Immature natural killer cell (primary cell): ENCODE data around the gene C5orf47. TPM values are rescaled to one million over a fixed set of nuclear protein-coding genes. Genes with fewer than 3 reads are reported as not detected.

Source experiments
- DNase-seq, 3 donors: peaks; one replicate each; pipeline ENCODE4 v3.0.0; 2022; ENCODE audit warnings: mixed read lengths in 1 of 3
- H3K27ac Mint-ChIP-seq, 6 donors: one replicate each; pipeline ENCODE4 v1.8.0; 2020; ENCODE audit warnings: mixed read lengths in 6 of 6, mild to moderate bottlenecking in 5 of 6, inconsistent platforms in 4 of 6, moderate library complexity in 3 of 6
- H3K27me3 Mint-ChIP-seq, 3 donors: one replicate each; pipeline ENCODE4 v1.8.0; 2020 to 2021; ENCODE audit warnings: low read depth in 3 of 3, mild to moderate bottlenecking in 3 of 3, mixed read lengths in 3 of 3, moderate library complexity in 3 of 3, inconsistent platforms in 1 of 3
- H3K36me3 Mint-ChIP-seq, 3 donors: one replicate each; pipeline ENCODE4 v1.8.0; 2020; ENCODE audit warnings: mixed read lengths in 3 of 3, inconsistent platforms in 2 of 3, mild to moderate bottlenecking in 2 of 3
- H3K4me1 Mint-ChIP-seq, 2 donors: one replicate each; pipeline ENCODE4 v1.8.0; 2020; ENCODE audit warnings: inconsistent platforms in 2 of 2, mild to moderate bottlenecking in 2 of 2, mixed read lengths in 2 of 2, moderate library complexity in 1 of 2
- H3K4me3 Mint-ChIP-seq, 5 donors: one replicate each; pipeline ENCODE4 v1.8.0; 2020; ENCODE audit warnings: mild to moderate bottlenecking in 5 of 5, mixed read lengths in 5 of 5, inconsistent platforms in 3 of 5, moderate library complexity in 3 of 5
- H3K9me3 Mint-ChIP-seq, 6 donors: one replicate each; pipeline ENCODE4 v1.8.0; 2020; ENCODE audit warnings: mild to moderate bottlenecking in 6 of 6, mixed read lengths in 6 of 6, inconsistent platforms in 4 of 6, moderate library complexity in 3 of 6
- polyA plus RNA-seq, 3 donors: library from polyadenylated mRNA; unstranded; fragments of 300-500 nt; fragmentation: Illumina TruSeq; gene quantifications; one replicate each; pipeline ENCODE4 v1.2.3, GENCODE V29; 2021

The C5orf47 gene, protein sequence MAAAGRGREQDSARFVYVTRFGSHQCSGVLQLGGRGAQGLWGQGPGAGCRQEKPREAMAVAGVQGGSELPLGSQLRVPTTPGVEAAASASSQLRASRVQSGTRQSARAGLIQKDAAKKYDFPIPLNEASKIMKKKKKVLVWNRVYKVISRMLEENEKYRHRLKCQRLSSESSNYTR
- not detected for polyA plus RNA-seq

DNA sequence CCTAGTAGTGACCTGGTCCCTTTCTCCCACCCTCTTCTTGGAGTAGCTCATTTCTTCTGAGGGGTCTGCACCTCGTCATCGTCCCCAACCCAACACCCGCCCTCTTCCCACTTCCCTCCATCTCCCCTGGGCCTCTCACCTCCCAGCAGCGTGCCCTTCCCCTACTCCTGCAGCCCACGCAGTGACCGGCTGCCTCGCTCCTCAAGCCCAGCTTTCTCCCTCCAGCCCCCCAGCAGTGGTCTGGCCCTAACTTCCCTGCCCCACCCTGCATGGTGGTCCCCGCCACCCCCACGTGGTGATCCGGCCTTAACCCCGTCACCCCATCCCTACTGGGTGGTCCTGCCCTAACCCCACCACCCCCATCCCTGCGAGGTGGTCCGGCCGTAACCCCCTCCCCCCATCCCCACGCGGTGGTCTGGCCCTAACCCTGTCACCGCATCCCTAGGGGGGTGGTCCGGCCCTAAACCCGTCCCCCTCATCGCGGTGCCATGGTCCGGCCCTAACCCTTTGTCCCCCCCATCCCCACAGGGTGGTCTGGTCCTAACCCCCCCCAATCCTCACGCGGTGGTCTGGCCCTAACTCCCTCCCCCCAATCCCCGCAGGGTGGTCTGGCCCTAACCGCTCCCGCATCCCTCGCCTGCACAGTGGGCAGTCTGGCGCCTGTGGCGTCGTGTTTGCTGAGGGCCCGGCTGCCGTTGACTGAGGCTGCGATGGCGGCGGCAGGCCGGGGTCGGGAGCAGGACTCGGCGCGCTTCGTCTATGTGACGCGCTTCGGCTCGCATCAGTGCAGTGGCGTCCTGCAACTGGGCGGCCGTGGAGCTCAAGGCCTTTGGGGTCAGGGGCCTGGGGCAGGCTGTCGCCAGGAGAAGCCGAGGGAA, at the start of gene C5orf47:
TSS of gene C5orf47 (plus strand) at position 617 of the 878 bp plus-strand sequence. CDS start at position 711, 94 bp downstream.
- no peaks in the 10 kb centered on the region for H3K36me3 Mint-ChIP-seq
- no peaks in the 10 kb centered on the region for H3K4me1 Mint-ChIP-seq
- H3K4me3 Mint-ChIP-seq, result no peak within 1 kb of the TSS
- peaks cover 5 to 9% (median 6%) of the 10 kb centered on the region in 3 donors for H3K27me3 Mint-ChIP-seq
- H3K27ac Mint-ChIP-seq, result no peak within 1 kb of the TSS
- DNase-seq, result no peak
- H3K9me3 Mint-ChIP-seq, result no peaks in the 10 kb centered on the region

DNA sequence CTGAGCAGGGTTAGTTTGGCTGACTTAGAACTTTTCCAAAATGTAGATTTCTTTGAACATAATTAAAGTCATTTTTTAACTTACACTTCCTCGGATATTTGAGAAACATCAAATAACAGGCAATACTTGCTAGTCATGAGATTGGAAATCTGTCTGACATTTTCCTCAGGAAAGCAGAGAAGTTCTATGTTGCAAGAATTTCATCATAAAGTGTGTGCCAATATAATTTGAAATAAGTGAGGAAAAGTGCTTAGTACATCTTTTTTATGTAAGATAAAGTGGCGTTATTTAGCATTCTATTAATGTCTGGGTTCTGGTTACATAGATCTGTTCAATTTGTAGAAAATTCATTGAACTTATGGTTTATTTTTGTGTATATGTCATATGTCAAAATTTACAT, 48.7 kb upstream of the C5orf47 start:
- peaks cover 0 to 3% (median under 1%) of the 10 kb centered on the region in 3 donors for H3K36me3 Mint-ChIP-seq
- no peaks in the 10 kb centered on the region for H3K9me3 Mint-ChIP-seq
- peaks cover 11 to 19% of the 10 kb centered on the region in 2 donors for H3K4me1 Mint-ChIP-seq
- DNase-seq, result no peak
- H3K27me3 Mint-ChIP-seq, result peaks cover 0 to 1% (median 0%) of the 10 kb centered on the region in 3 donors
- H3K4me3 Mint-ChIP-seq, result no peak overlapping the region
- H3K27ac Mint-ChIP-seq, result no peak overlapping the region

- Mint-ChIP-seq H3K4me1 (peaks cover 11 to 19% of the 10 kb centered on the region in 2 donors), H3K36me3 (peaks cover 2 to 7% (median 4%) of the 10 kb centered on the region in 3 donors), H3K27me3 (peaks cover 0 to 1% (median 0%) of the 10 kb centered on the region in 3 donors), H3K27ac (no peak overlapping the region), H3K9me3 (no peaks in the 10 kb centered on the region), H3K4me3 (no peak overlapping the region)
- no peak for DNase-seq
These were observed 47.9 kb upstream of the C5orf47 start for GRCh38 chr5:173941102-173941501.

DNA sequence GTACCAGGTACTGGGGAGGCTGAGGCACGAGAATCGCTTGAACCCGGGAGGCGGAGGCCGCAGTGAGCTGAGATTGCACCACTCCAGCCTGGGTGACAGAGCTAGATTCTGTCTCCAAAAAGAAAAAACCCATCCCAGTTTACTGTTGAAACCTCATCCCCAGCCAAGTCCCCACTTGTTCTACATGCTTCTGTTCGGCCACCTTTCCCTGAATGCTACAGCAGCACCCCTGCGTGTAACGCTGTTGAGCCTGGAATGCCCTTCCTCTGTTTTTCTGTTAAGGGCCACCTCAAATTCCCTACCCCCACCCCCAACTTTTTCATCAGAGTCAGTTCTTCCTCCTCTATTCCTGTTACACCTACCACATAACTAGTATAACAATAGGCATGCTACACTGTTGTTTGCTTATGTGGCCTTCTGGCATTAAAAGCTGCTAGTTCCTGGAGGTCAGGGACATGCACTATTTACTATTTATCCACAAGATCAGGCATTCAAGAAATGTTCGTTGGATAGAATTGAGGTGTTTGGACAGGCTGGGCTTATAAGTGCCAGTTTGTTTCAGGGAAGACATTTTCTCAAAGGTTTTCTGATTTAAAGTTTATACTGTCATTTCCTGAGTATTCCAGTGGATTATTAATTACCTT, 47.1 kb upstream of the C5orf47 start:
- Mint-ChIP-seq H3K27me3 (peaks cover 0 to 1% (median 0%) of the 10 kb centered on the region in 3 donors), H3K9me3 (no peaks in the 10 kb centered on the region), H3K36me3 (peaks cover 4 to 15% (median 7%) of the 10 kb centered on the region in 3 donors), H3K4me1 (peaks cover 11 to 19% of the 10 kb centered on the region in 2 donors), H3K4me3 (no peak overlapping the region), H3K27ac (peak overlapping the region in 1 of 6 donors; percentile 72)
- no peak for DNase-seq

GRCh38 chr5:173944511-173944910, 44.5 kb upstream of the C5orf47 start:
- no peak overlapping the region for H3K27ac Mint-ChIP-seq

DNA sequence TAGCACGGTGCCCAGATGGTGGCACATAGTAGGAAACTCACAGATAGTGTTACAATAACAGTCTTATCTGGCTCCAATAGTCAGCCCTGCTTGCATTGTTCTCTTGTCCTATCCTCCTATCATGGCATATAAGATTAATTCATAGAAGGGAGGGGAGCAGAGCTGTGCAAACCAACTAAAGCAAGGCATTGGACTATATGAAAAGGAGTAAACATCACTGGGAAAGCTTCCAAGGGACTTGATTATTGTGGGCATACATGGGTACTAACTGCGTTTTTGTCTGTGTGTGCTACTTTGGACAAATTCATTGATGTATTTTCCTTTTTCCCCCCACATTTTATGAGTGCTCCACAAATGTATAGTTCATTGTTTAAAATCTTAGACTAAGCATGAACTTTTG, 43.8 kb upstream of the C5orf47 start:
- peaks cover 0 to 1% of the 10 kb centered on the region in 2 donors for H3K4me1 Mint-ChIP-seq
- peaks cover 11 to 36% (median 13%) of the 10 kb centered on the region in 3 donors for H3K36me3 Mint-ChIP-seq
- no peak overlapping the region for H3K27ac Mint-ChIP-seq
- no peaks in the 10 kb centered on the region for H3K9me3 Mint-ChIP-seq
- no peak for DNase-seq
- peaks cover 0 to 1% (median 0%) of the 10 kb centered on the region in 3 donors for H3K27me3 Mint-ChIP-seq
- H3K4me3 Mint-ChIP-seq, result no peak overlapping the region

More at GRCh38 chr5:173944511-173944910, 44.5 kb upstream of the C5orf47 start:
- no peak for DNase-seq
- Mint-ChIP-seq H3K36me3 (peaks cover 7 to 31% (median 9%) of the 10 kb centered on the region in 3 donors), H3K9me3 (no peaks in the 10 kb centered on the region), H3K27me3 (peaks cover 0 to 1% (median 0%) of the 10 kb centered on the region in 3 donors), H3K4me1 (peaks cover 0 to 1% of the 10 kb centered on the region in 2 donors), H3K4me3 (no peak overlapping the region)

DNA sequence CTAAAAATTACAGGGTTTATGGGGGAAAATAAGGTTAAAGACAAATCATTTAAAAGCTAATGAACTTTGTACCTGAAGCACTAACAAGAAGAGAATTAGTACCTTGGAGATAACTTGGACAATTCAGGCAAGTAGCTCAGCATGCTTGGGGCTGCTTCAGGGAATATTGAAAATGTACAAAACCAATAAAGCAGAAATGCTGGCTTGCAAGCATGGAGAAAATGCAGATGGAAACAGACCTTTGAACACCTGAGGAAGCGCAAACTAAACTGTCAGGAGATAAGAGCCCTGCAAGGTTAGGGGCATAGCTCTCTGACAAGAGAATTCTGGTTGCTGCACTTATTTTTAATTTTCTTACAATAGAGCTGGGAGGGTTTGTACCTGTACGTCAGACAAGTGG, 42.6 kb upstream of the C5orf47 start:
- Mint-ChIP-seq H3K4me1 (peaks cover 0 to 1% of the 10 kb centered on the region in 2 donors), H3K36me3 (peaks cover 11 to 36% (median 13%) of the 10 kb centered on the region in 3 donors), H3K9me3 (no peaks in the 10 kb centered on the region), H3K27me3 (peaks cover 0 to 1% (median 0%) of the 10 kb centered on the region in 3 donors), H3K27ac (no peak overlapping the region), H3K4me3 (no peak overlapping the region)
- DNase-seq, result no peak

GRCh38 chr5:173950829-173951228, 38.1 kb upstream of the C5orf47 start:
- H3K27me3 Mint-ChIP-seq, result no peaks in the 10 kb centered on the region
- no peak for DNase-seq
- no peaks in the 10 kb centered on the region for H3K4me1 Mint-ChIP-seq
- no peak overlapping the region for H3K4me3 Mint-ChIP-seq
- H3K27ac Mint-ChIP-seq, result no peak overlapping the region
- H3K36me3 Mint-ChIP-seq, result peaks cover 32 to 59% (median 36%) of the 10 kb centered on the region in 3 donors
- no peaks in the 10 kb centered on the region for H3K9me3 Mint-ChIP-seq

- H3K27me3 Mint-ChIP-seq, result no peaks in the 10 kb centered on the region
These were observed 35.4 kb upstream of the C5orf47 start for GRCh38 chr5:173953528-173954090.

GRCh38 chr5:173954671-173955521, 34.1 kb upstream of the C5orf47 start:
- Mint-ChIP-seq H3K27me3 (no peaks in the 10 kb centered on the region), H3K4me3 (no peak overlapping the region), H3K36me3 (peaks cover 21 to 39% (median 33%) of the 10 kb centered on the region in 3 donors), H3K4me1 (no peaks in the 10 kb centered on the region), H3K27ac (no peak overlapping the region), H3K9me3 (no peaks in the 10 kb centered on the region)
- DNase-seq, result no peak

More at GRCh38 chr5:173953528-173954090, 35.4 kb upstream of the C5orf47 start:
- no peak overlapping the region for H3K4me3 Mint-ChIP-seq
- H3K36me3 Mint-ChIP-seq, result peaks cover 24 to 41% (median 35%) of the 10 kb centered on the region in 3 donors
- no peak overlapping the region for H3K27ac Mint-ChIP-seq
- H3K4me1 Mint-ChIP-seq, result no peaks in the 10 kb centered on the region
- no peaks in the 10 kb centered on the region for H3K9me3 Mint-ChIP-seq
- no peak for DNase-seq

- H3K4me3 Mint-ChIP-seq, result no peak overlapping the region
- H3K27ac Mint-ChIP-seq, result no peak overlapping the region
- peaks cover 0 to 2% of the 10 kb centered on the region in 2 donors for H3K4me1 Mint-ChIP-seq
These were observed 28.0 kb upstream of the C5orf47 start for GRCh38 chr5:173960986-173961385.

GRCh38 chr5:173961418-173961817, 27.6 kb upstream of the C5orf47 start:
- H3K4me1 Mint-ChIP-seq, result peaks cover 0 to 2% of the 10 kb centered on the region in 2 donors
- no peak overlapping the region for H3K4me3 Mint-ChIP-seq
- H3K36me3 Mint-ChIP-seq, result peaks cover 0 to 13% (median 7%) of the 10 kb centered on the region in 3 donors
- DNase-seq, result no peak
- H3K27me3 Mint-ChIP-seq, result peaks cover 0 to 3% (median 0%) of the 10 kb centered on the region in 3 donors
- H3K27ac Mint-ChIP-seq, result no peak overlapping the region
- H3K9me3 Mint-ChIP-seq, result no peaks in the 10 kb centered on the region

More at GRCh38 chr5:173960986-173961385, 28.0 kb upstream of the C5orf47 start:
- no peak for DNase-seq
- Mint-ChIP-seq H3K27me3 (peaks cover 0 to 3% (median 0%) of the 10 kb centered on the region in 3 donors), H3K9me3 (no peaks in the 10 kb centered on the region), H3K36me3 (peaks cover 1 to 16% (median 7%) of the 10 kb centered on the region in 3 donors)
